HTERT RPE-1 (cell line): Measurements from ENCODE around the gene AEN.

Experiments
- in situ Hi-C: fragments of 300-500 bp; cut with MboI; formaldehyde crosslinking; loops from 4 replicates; pipeline ENCODE4 v1.14.3; 2020; ENCODE audit warnings: low sequenced_read_pairs

AEN gene

GRCh38 chr15:88620995-88621772 lies at the start of gene AEN:
AEN (plus strand) TSS chr15:88621340; CDS start chr15:88626210, 4,870 bp downstream.
- in situ Hi-C loops: no loop called here

- in situ Hi-C loops: no loop called here
Observed at GRCh38 chr15:88571852-88572259, 49.3 kb upstream of the AEN start.

- in situ Hi-C loops: no loop called here
Observed at GRCh38 chr15:88574077-88574476, 47.1 kb upstream of the AEN start.

GRCh38 chr15:88574655-88575054 lies 46.5 kb upstream of the AEN start:
- in situ Hi-C loops: no loop called here

- in situ Hi-C loops: no loop called here
Observed at GRCh38 chr15:88579322-88579721, 41.8 kb upstream of the AEN start.

GRCh38 chr15:88580532-88580931 lies 40.6 kb upstream of the AEN start:
- in situ Hi-C loops: no loop called here

- in situ Hi-C loops: no loop called here
Observed at GRCh38 chr15:88586401-88587162, 34.6 kb upstream of the AEN start.

GRCh38 chr15:88590759-88591158 lies 30.4 kb upstream of the AEN start:
- in situ Hi-C loops: no loop called here

- in situ Hi-C loops: no loop called here
Observed at GRCh38 chr15:88591384-88591783, 29.8 kb upstream of the AEN start.

- in situ Hi-C loops: no loop called here
Observed at GRCh38 chr15:88603885-88604284, 17.3 kb upstream of the AEN start.

- in situ Hi-C loops: no loop called here
Observed at GRCh38 chr15:88604381-88605188, 16.6 kb upstream of the AEN start.

GRCh38 chr15:88605189-88606069 lies 15.7 kb upstream of the AEN start:
- in situ Hi-C loops: no loop called here

GRCh38 chr15:88606070-88606794 lies 14.9 kb upstream of the AEN start:
- in situ Hi-C loops: no loop called here

GRCh38 chr15:88607951-88608350 lies 13.2 kb upstream of the AEN start:
- in situ Hi-C loops: no loop called here

- in situ Hi-C loops: no loop called here
Observed at GRCh38 chr15:88608607-88609181, 12.4 kb upstream of the AEN start.

GRCh38 chr15:88609344-88610090 lies 11.6 kb upstream of the AEN start:
- in situ Hi-C loops: no loop called here

- in situ Hi-C loops: no loop called here
Observed at GRCh38 chr15:88610701-88611231, 10.4 kb upstream of the AEN start.

GRCh38 chr15:88612186-88612796 lies 8.8 kb upstream of the AEN start:
- in situ Hi-C loops: no loop called here
